Liver (tissue), 9 donors: ENCODE results near the gene TERC. TPM values are rescaled to one million over a fixed set of nuclear protein-coding genes. Genes with fewer than 3 reads are reported as not detected.

Experiments
- DNase-seq: peaks from one replicate; pipeline ENCODE4 v3.0.0-alpha.2; 2017; ENCODE audit warnings: low spot score
- H3K27ac ChIP-seq, 2 donors: one replicate each; pipeline ENCODE4 v1.7.0; 2013; ENCODE audit warnings: inconsistent platforms in 2 of 2, low read length in 2 of 2, control low read depth in 1 of 2, low read depth in 1 of 2, mild to moderate bottlenecking in 1 of 2
- H3K27me3 ChIP-seq, 4 donors: one replicate each; pipeline versions ENCODE4 v1.6.1 to v1.7.0; 2013; ENCODE audit warnings: low read length in 3 of 4, inconsistent platforms in 1 of 4, mild to moderate bottlenecking in 1 of 4, moderate library complexity in 1 of 4; ENCODE audit not compliant: control insufficient read depth in 4 of 4, insufficient read depth in 4 of 4
- H3K36me3 ChIP-seq, 4 donors: one replicate each; pipeline versions ENCODE4 v1.6.1 to v1.7.0; 2013; ENCODE audit warnings: low read length in 3 of 4, mild to moderate bottlenecking in 3 of 4, low read depth in 1 of 4, moderate library complexity in 1 of 4; ENCODE audit not compliant: control insufficient read depth in 4 of 4, insufficient read depth in 3 of 4
- H3K4me1 ChIP-seq, 4 donors: one replicate each; pipeline versions ENCODE4 v1.6.1 to v1.7.0; 2013; ENCODE audit warnings: low read length in 3 of 4, mild to moderate bottlenecking in 3 of 4, moderate library complexity in 1 of 4; ENCODE audit not compliant: control insufficient read depth in 4 of 4, insufficient read depth in 4 of 4
- H3K4me3 ChIP-seq, 3 donors: one replicate each; pipeline versions ENCODE4 v1.6.1 to v1.7.0; 2013; ENCODE audit warnings: low read length in 3 of 3, control low read depth in 1 of 3, low read depth in 1 of 3, mild to moderate bottlenecking in 1 of 3
- H3K9ac ChIP-seq, 2 donors: one replicate each; pipeline ENCODE4 v1.7.0; 2013; ENCODE audit warnings: low read length in 2 of 2, mild to moderate bottlenecking in 2 of 2, moderate library complexity in 2 of 2, control low read depth in 1 of 2, low read depth in 1 of 2
- H3K9me3 ChIP-seq, 4 donors: one replicate each; pipeline versions ENCODE4 v1.6.1 to v1.7.0; 2013; ENCODE audit warnings: low read length in 3 of 4; ENCODE audit not compliant: control insufficient read depth in 4 of 4
- EGR1 ChIP-seq, 2 donors: IDR thresholded peaks; 2 replicates each; pipeline ENCODE4 v1.6.1; 2016 to 2018; ENCODE audit warnings: antibody characterized with exemption in 2 of 2, low read depth in 2 of 2
- FOXA1 ChIP-seq: IDR thresholded peaks from 2 replicates; pipeline ENCODE4 v1.6.1; 2016; ENCODE audit warnings: antibody characterized with exemption
- FOXA2 ChIP-seq: IDR thresholded peaks from 2 replicates; pipeline ENCODE4 v1.6.1; 2016; ENCODE audit warnings: antibody characterized with exemption
- HNF4A ChIP-seq, 2 donors: conservative IDR thresholded peaks; 2 replicates each; pipeline ENCODE4 v1.6.1; 2016; ENCODE audit warnings: antibody characterized with exemption in 2 of 2, mild to moderate bottlenecking in 2 of 2
- JUND ChIP-seq, 2 donors: IDR thresholded peaks; 2 replicates each; pipeline ENCODE4 v1.6.1; 2016; ENCODE audit warnings: antibody characterized with exemption in 2 of 2
- NR2F2 ChIP-seq: IDR thresholded peaks from 2 replicates; pipeline ENCODE4 v1.6.1; 2016; ENCODE audit warnings: antibody characterized with exemption
- REST ChIP-seq: IDR thresholded peaks from 2 replicates; pipeline ENCODE4 v1.6.1; 2016; ENCODE audit warnings: antibody characterized with exemption, mild to moderate bottlenecking
- RXRA ChIP-seq, 2 donors: IDR thresholded peaks; 2 replicates each; pipeline ENCODE4 v1.6.1; 2017 to 2018; ENCODE audit warnings: antibody characterized with exemption in 2 of 2, mild to moderate bottlenecking in 1 of 2
- SP1 ChIP-seq: IDR thresholded peaks from 2 replicates; pipeline ENCODE4 v1.6.1; 2018; ENCODE audit warnings: antibody characterized with exemption, mild to moderate bottlenecking
- TAF1 ChIP-seq: conservative IDR thresholded peaks from 2 replicates; pipeline ENCODE4 v1.6.1; 2016; ENCODE audit warnings: antibody characterized with exemption, mild to moderate bottlenecking
- YY1 ChIP-seq: IDR thresholded peaks from 2 replicates; pipeline ENCODE4 v1.6.1; 2016; ENCODE audit warnings: antibody characterized with exemption, mild to moderate bottlenecking
- WGBS: extraction: QIAGEN DNeasy Blood & Tissue Kit; methylation state at CpG from one replicate; pipeline ENCODE4 v1.1.7; 2013; 5-methylcytosine and 5-hydroxymethylcytosine counted together
- polyA plus RNA-seq, 2 donors: library from polyadenylated mRNA; stranded (reverse) in 1 of 2; unstranded in 1 of 2; fragments of 200-250 nt in 1 of 2; fragments of >200 nt in 1 of 2; fragmentation: Nextera tagmentation in 1 of 2; extraction: Ambion mirVana in 1 of 2; gene quantifications; one replicate each; pipeline versions ENCODE4 v1.2.1 to v1.2.3, GENCODE V29; 2013 to 2015
- total RNA-seq, 2 donors: library from RNA; depleted of rRNA; stranded (reverse); fragments of >200 nt; gene quantifications; one replicate each; pipeline ENCODE4 v1.2.3, GENCODE V29; 2014
- TF ChIP-seq, protein P1 (sequence below): IDR thresholded peaks from 2 replicates; pipeline ENCODE4 v1.6.1; 2016; ENCODE audit warnings: antibody characterized with exemption
- donor health status: healthy.
- donor health status: healthy.
- donor health status: healthy.
- donor health status: healthy.
- donor health status: healthy.

TERC gene
- total and polyA plus RNA-seq, 4 donors, result 0.85 to 207 (median 55.1) TPM; not detected in 1

DNA sequence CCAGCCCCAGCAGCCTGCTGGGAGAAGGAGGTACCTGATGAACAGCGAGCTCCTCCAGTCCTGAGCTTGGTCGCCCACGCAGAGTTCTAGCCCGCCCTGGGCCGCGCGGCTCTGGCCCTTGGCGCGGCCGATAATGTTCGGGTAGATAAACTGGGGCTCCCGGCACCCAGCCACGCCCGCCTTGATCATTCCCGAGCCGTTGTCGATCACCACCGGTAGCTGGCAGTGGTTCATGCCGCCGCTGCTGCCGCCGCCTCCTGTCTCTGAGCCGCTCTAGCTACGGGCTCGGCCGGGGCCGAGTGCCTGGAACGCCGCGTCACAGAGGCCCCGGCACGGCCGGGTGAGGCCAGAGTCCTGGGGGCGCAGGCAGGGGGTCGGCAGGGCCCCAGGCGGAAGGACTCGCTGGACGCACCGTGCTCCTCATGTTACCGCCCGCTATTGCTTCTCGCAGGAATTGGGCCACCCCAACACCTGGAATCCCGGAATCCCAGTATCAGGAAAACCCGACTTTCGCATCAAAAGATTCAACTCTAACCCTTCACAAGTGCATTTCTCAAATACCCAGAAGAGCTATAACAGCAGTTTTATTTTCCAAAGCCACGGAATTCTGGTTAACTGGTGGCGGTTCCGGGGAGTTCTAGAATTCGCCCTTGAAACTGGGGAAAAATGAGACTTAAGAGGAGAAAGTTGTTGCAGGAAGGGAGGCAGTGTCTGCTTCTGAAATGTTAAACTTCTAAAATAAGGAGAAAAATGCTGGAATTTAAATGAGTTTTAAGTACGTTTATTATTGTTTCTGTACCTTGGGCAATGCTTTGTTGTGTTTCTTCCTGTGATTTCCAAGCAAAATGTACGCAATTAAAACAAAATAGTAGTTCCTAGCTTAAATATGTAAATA is 4.7 kb upstream of the TERC start, which contains the start of gene ACTRT3:
Gene ACTRT3, minus strand, starts transcription at position 275 of the 895 bp plus-strand sequence. Its CDS starts 41 bp downstream, at position 234.
- Histone ChIP-seq H3K27ac (peak within 1 kb of the TSS; percentile 80 to 84), H3K9ac (peak within 1 kb of the TSS; percentile 79 to 88), H3K36me3 (peaks cover 0 to 1% (median 0%) of the 10 kb centered on the region in 4 donors), H3K4me1 (peaks cover 0 to 21% (median 12%) of the 10 kb centered on the region in 4 donors), H3K9me3 (no peaks in the 10 kb centered on the region), H3K27me3 (no peaks in the 10 kb centered on the region), H3K4me3 (peak within 1 kb of the TSS; percentile 65 to 82 (median 76))
- TF ChIP-seq NR2F2 (no peak), SP1 (peak; percentile 31), REST (peak; percentile 29), FOXA1 (no peak), TAF1 (peak; percentile 80), FOXA2 (no peak), HNF4A (conservative IDR thresholded peaks at IDR 0.05) (peak in 1 of 2 donors; percentile 11), EGR1 (IDR thresholded peaks at IDR 0.05; ENCODE audit: low read depth in 2 of 2) (peak in 1 of 2 donors; percentile 62), YY1 (peak; percentile 85), RXRA (IDR thresholded peaks at IDR 0.05) (no peak)
- TF ChIP-seq, protein P1, sequence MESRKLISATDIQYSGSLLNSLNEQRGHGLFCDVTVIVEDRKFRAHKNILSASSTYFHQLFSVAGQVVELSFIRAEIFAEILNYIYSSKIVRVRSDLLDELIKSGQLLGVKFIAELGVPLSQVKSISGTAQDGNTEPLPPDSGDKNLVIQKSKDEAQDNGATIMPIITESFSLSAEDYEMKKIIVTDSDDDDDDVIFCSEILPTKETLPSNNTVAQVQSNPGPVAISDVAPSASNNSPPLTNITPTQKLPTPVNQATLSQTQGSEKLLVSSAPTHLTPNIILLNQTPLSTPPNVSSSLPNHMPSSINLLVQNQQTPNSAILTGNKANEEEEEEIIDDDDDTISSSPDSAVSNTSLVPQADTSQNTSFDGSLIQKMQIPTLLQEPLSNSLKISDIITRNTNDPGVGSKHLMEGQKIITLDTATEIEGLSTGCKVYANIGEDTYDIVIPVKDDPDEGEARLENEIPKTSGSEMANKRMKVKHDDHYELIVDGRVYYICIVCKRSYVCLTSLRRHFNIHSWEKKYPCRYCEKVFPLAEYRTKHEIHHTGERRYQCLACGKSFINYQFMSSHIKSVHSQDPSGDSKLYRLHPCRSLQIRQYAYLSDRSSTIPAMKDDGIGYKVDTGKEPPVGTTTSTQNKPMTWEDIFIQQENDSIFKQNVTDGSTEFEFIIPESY, result peak; percentile 63
- peak; percentile 80 for DNase-seq
- 2% methylated on average over 51 of the region's 51 CpGs for WGBS

- peaks cover 0 to 7% (median under 1%) of the 10 kb centered on the region in 4 donors for H3K4me1 ChIP-seq
- under 1% methylated on average over 46 of the region's 46 CpGs for WGBS
- peak overlapping the region; percentile 88 to 93 for H3K27ac ChIP-seq
- DNase-seq, result peak; percentile 72
- H3K9ac ChIP-seq, result peak overlapping the region; percentile 49 to 92
- H3K36me3 ChIP-seq, result no peaks in the 10 kb centered on the region
- TF ChIP-seq EGR1 (IDR thresholded peaks at IDR 0.05; ENCODE audit: low read depth in 2 of 2) (no peak), JUND (IDR thresholded peaks at IDR 0.05) (no peak)
- H3K27me3 ChIP-seq, result no peaks in the 10 kb centered on the region
- peak overlapping the region; percentile 74 to 92 (median 78) for H3K4me3 ChIP-seq
- H3K9me3 ChIP-seq, result no peaks in the 10 kb centered on the region
These were observed 463 bp downstream of the TERC start for GRCh38 chr3:169764312-169764881.
